Measurements from ENCODE around the gene DAZAP1.
"Not testable (repeated sequence)": the region's sequence is repeated elsewhere in the genome, so short reads cannot be mapped to it uniquely, and the experiment has no call there.

DAZAP1 gene

GRCh38 chr19:1416014-1416841 lies 8.8 kb downstream of the DAZAP1 start:
- Histone ChIP-seq H3K27ac (ENCODE audit: low read length) (peak overlapping the region; percentile 62), H3K9ac (ENCODE audit: low read length in 2 of 2) (peak overlapping the region; percentile 51 to 60), H3K4me1 (ENCODE audit: control insufficient read depth, insufficient read depth, low read length) (peaks cover 51% of the 10 kb centered on the region), H3K4me3 (ENCODE audit: low read length in 2 of 2) (peak overlapping the region; percentile 51 to 54), H3K27me3 (ENCODE audit: control insufficient read depth in 1 of 2, insufficient read depth in 2 of 2, low read length in 2 of 2) (no peaks in the 10 kb centered on the region), H3K9me3 (ENCODE audit: control insufficient read depth in 2 of 2, low read length in 2 of 2) (no peaks in the 10 kb centered on the region), H3K36me3 (ENCODE audit: control insufficient read depth in 2 of 2, insufficient read depth in 2 of 2, low read length in 2 of 2) (peaks cover 19 to 21% of the 10 kb centered on the region in 2 donors)

GRCh38 chr19:1417145-1417544 lies 9.8 kb downstream of the DAZAP1 start:
- no peak overlapping the region for H3K4me3 ChIP-seq (ENCODE audit: low read length in 2 of 2)
- peaks cover 24 to 30% of the 10 kb centered on the region in 2 donors for H3K36me3 ChIP-seq (ENCODE audit: control insufficient read depth in 2 of 2, insufficient read depth in 2 of 2, low read length in 2 of 2)
- H3K27ac ChIP-seq (ENCODE audit: low read length): peak overlapping the region; percentile 62
- H3K27me3 ChIP-seq (ENCODE audit: control insufficient read depth in 1 of 2, insufficient read depth in 2 of 2, low read length in 2 of 2): no peaks in the 10 kb centered on the region
- peaks cover 42% of the 10 kb centered on the region for H3K4me1 ChIP-seq (ENCODE audit: control insufficient read depth, insufficient read depth, low read length)
- H3K9ac ChIP-seq (ENCODE audit: low read length in 2 of 2): no peak overlapping the region
- no peaks in the 10 kb centered on the region for H3K9me3 ChIP-seq (ENCODE audit: control insufficient read depth in 2 of 2, low read length in 2 of 2)

- Histone ChIP-seq H3K4me1 (ENCODE audit: control insufficient read depth, insufficient read depth, low read length) (peaks cover 35% of the 10 kb centered on the region), H3K9ac (ENCODE audit: low read length in 2 of 2) (no peak overlapping the region), H3K9me3 (ENCODE audit: control insufficient read depth in 2 of 2, low read length in 2 of 2) (no peaks in the 10 kb centered on the region), H3K27me3 (ENCODE audit: control insufficient read depth in 1 of 2, insufficient read depth in 2 of 2, low read length in 2 of 2) (no peaks in the 10 kb centered on the region), H3K4me3 (ENCODE audit: low read length in 2 of 2) (no peak overlapping the region), H3K27ac (ENCODE audit: low read length) (no peak overlapping the region), H3K36me3 (ENCODE audit: control insufficient read depth in 2 of 2, insufficient read depth in 2 of 2, low read length in 2 of 2) (peaks cover 31 to 33% of the 10 kb centered on the region in 2 donors)
These were observed 10.5 kb downstream of the DAZAP1 start for GRCh38 chr19:1417681-1418495.

GRCh38 chr19:1418496-1418775 lies 11.1 kb downstream of the DAZAP1 start:
- Histone ChIP-seq H3K9me3 (ENCODE audit: control insufficient read depth in 2 of 2, low read length in 2 of 2) (no peaks in the 10 kb centered on the region), H3K27me3 (ENCODE audit: control insufficient read depth in 1 of 2, insufficient read depth in 2 of 2, low read length in 2 of 2) (no peaks in the 10 kb centered on the region), H3K4me1 (ENCODE audit: control insufficient read depth, insufficient read depth, low read length) (peaks cover 31% of the 10 kb centered on the region), H3K9ac (ENCODE audit: low read length in 2 of 2) (no peak overlapping the region), H3K36me3 (ENCODE audit: control insufficient read depth in 2 of 2, insufficient read depth in 2 of 2, low read length in 2 of 2) (peaks cover 37 to 38% of the 10 kb centered on the region in 2 donors), H3K27ac (ENCODE audit: low read length) (no peak overlapping the region), H3K4me3 (ENCODE audit: low read length in 2 of 2) (no peak overlapping the region)

- no peak overlapping the region for H3K27ac ChIP-seq (ENCODE audit: low read length)
- no peaks in the 10 kb centered on the region for H3K27me3 ChIP-seq (ENCODE audit: control insufficient read depth in 1 of 2, insufficient read depth in 2 of 2, low read length in 2 of 2)
- H3K9ac ChIP-seq (ENCODE audit: low read length in 2 of 2): no peak overlapping the region
- no peaks in the 10 kb centered on the region for H3K9me3 ChIP-seq (ENCODE audit: control insufficient read depth in 2 of 2, low read length in 2 of 2)
- no peak overlapping the region for H3K4me3 ChIP-seq (ENCODE audit: low read length in 2 of 2)
- peaks cover 41 to 42% of the 10 kb centered on the region in 2 donors for H3K36me3 ChIP-seq (ENCODE audit: control insufficient read depth in 2 of 2, insufficient read depth in 2 of 2, low read length in 2 of 2)
- peaks cover 30% of the 10 kb centered on the region for H3K4me1 ChIP-seq (ENCODE audit: control insufficient read depth, insufficient read depth, low read length)
These were observed 11.8 kb downstream of the DAZAP1 start for GRCh38 chr19:1418951-1419738.

GRCh38 chr19:1420085-1420484 lies 12.7 kb downstream of the DAZAP1 start:
- H3K27ac ChIP-seq (ENCODE audit: low read length); H3K27me3 ChIP-seq (ENCODE audit: control insufficient read depth in 1 of 2, insufficient read depth in 2 of 2, low read length in 2 of 2); H3K9me3 ChIP-seq (ENCODE audit: control insufficient read depth in 2 of 2, low read length in 2 of 2); H3K4me3 ChIP-seq (ENCODE audit: low read length in 2 of 2); H3K9ac ChIP-seq (ENCODE audit: low read length in 2 of 2): not testable (repeated sequence)
- Histone ChIP-seq H3K4me1 (ENCODE audit: control insufficient read depth, insufficient read depth, low read length) (peaks cover 28% of the 10 kb centered on the region), H3K36me3 (ENCODE audit: control insufficient read depth in 2 of 2, insufficient read depth in 2 of 2, low read length in 2 of 2) (peaks cover 46 to 47% of the 10 kb centered on the region in 2 donors)

GRCh38 chr19:1420590-1420989 lies 13.2 kb downstream of the DAZAP1 start:
- H3K9ac ChIP-seq (ENCODE audit: low read length in 2 of 2): no peak overlapping the region
- peaks cover 49 to 52% of the 10 kb centered on the region in 2 donors for H3K36me3 ChIP-seq (ENCODE audit: control insufficient read depth in 2 of 2, insufficient read depth in 2 of 2, low read length in 2 of 2)
- H3K4me3 ChIP-seq (ENCODE audit: low read length in 2 of 2): no peak overlapping the region
- H3K27me3 ChIP-seq (ENCODE audit: control insufficient read depth in 1 of 2, insufficient read depth in 2 of 2, low read length in 2 of 2): no peaks in the 10 kb centered on the region
- H3K9me3 ChIP-seq (ENCODE audit: control insufficient read depth in 2 of 2, low read length in 2 of 2): no peaks in the 10 kb centered on the region
- peaks cover 23% of the 10 kb centered on the region for H3K4me1 ChIP-seq (ENCODE audit: control insufficient read depth, insufficient read depth, low read length)
- no peak overlapping the region for H3K27ac ChIP-seq (ENCODE audit: low read length)

- Histone ChIP-seq H3K27ac (ENCODE audit: low read length) (no peak overlapping the region), H3K9me3 (ENCODE audit: control insufficient read depth in 2 of 2, low read length in 2 of 2) (no peaks in the 10 kb centered on the region), H3K4me3 (ENCODE audit: low read length in 2 of 2) (no peak overlapping the region), H3K4me1 (ENCODE audit: control insufficient read depth, insufficient read depth, low read length) (peaks cover 15% of the 10 kb centered on the region), H3K27me3 (ENCODE audit: control insufficient read depth in 1 of 2, insufficient read depth in 2 of 2, low read length in 2 of 2) (no peaks in the 10 kb centered on the region), H3K36me3 (ENCODE audit: control insufficient read depth in 2 of 2, insufficient read depth in 2 of 2, low read length in 2 of 2) (peaks cover 49 to 52% of the 10 kb centered on the region in 2 donors), H3K9ac (ENCODE audit: low read length in 2 of 2) (no peak overlapping the region)
These were observed 14.0 kb downstream of the DAZAP1 start for GRCh38 chr19:1421218-1421957.

GRCh38 chr19:1421958-1422305 lies 14.5 kb downstream of the DAZAP1 start:
- H3K27ac ChIP-seq (ENCODE audit: low read length): no peak overlapping the region
- no peak overlapping the region for H3K9ac ChIP-seq (ENCODE audit: low read length in 2 of 2)
- H3K36me3 ChIP-seq (ENCODE audit: control insufficient read depth in 2 of 2, insufficient read depth in 2 of 2, low read length in 2 of 2): peaks cover 49 to 57% of the 10 kb centered on the region in 2 donors
- H3K9me3 ChIP-seq (ENCODE audit: control insufficient read depth in 2 of 2, low read length in 2 of 2): no peaks in the 10 kb centered on the region
- H3K4me3 ChIP-seq (ENCODE audit: low read length in 2 of 2): no peak overlapping the region
- H3K27me3 ChIP-seq (ENCODE audit: control insufficient read depth in 1 of 2, insufficient read depth in 2 of 2, low read length in 2 of 2): no peaks in the 10 kb centered on the region
- peaks cover 10% of the 10 kb centered on the region for H3K4me1 ChIP-seq (ENCODE audit: control insufficient read depth, insufficient read depth, low read length)

GRCh38 chr19:1422360-1422759 lies 15.0 kb downstream of the DAZAP1 start:
- no peak overlapping the region for H3K9ac ChIP-seq (ENCODE audit: low read length in 2 of 2)
- no peak overlapping the region for H3K4me3 ChIP-seq (ENCODE audit: low read length in 2 of 2)
- no peaks in the 10 kb centered on the region for H3K27me3 ChIP-seq (ENCODE audit: control insufficient read depth in 1 of 2, insufficient read depth in 2 of 2, low read length in 2 of 2)
- peaks cover 5% of the 10 kb centered on the region for H3K4me1 ChIP-seq (ENCODE audit: control insufficient read depth, insufficient read depth, low read length)
- no peaks in the 10 kb centered on the region for H3K9me3 ChIP-seq (ENCODE audit: control insufficient read depth in 2 of 2, low read length in 2 of 2)
- peaks cover 53 to 58% of the 10 kb centered on the region in 2 donors for H3K36me3 ChIP-seq (ENCODE audit: control insufficient read depth in 2 of 2, insufficient read depth in 2 of 2, low read length in 2 of 2)
- H3K27ac ChIP-seq (ENCODE audit: low read length): no peak overlapping the region

Measured in stomach smooth muscle (tissue), 2 donors.